ENCODE results near the gene SVIL. TPM values are rescaled to one million over a fixed set of nuclear protein-coding genes. Genes with fewer than 3 reads are reported as not detected.
"Not testable (repeated sequence)": the region's sequence is repeated elsewhere in the genome, so short reads cannot be mapped to it uniquely, and the experiment has no call there.

SVIL gene
- total and polyA plus RNA-seq, 2 of the 13 experiments (the other 11 are each of a cell fraction or from before 2014, with no cell fraction given) = 3.9 to 12.1 TPM

GRCh38 chr10:29515879-29516278 lies 118.9 kb downstream of the SVIL start:
- H3K4me1 ChIP-seq (ENCODE audit: insufficient read depth, low read length); H3K79me2 ChIP-seq (ENCODE audit: insufficient read depth, low read length); FAIRE-seq; H3K27me3 ChIP-seq (ENCODE audit: control insufficient read depth in 1 of 2, insufficient read depth in 2 of 2, low read length in 2 of 2); POLR2A ChIA-PET; H3K4me2 ChIP-seq (ENCODE audit: low read depth, low read length); ATAC-seq; CTCF ChIA-PET (ENCODE audit: low intra/inter-chr PET ratio, low total read pairs); in situ Hi-C loops (cut with HindIII; ENCODE audit: extremely low pct_ligation_motif_present, low pct_unique_long_range_greater_than_20kb); H4K20me1 ChIP-seq (ENCODE audit: insufficient read depth, low read length); H3K4me3 ChIP-seq (replicated peaks in 1 of 3; ENCODE audit: insufficient read depth in 1 of 3, low read depth in 2 of 3, low read length in 3 of 3); H3K9me3 ChIP-seq (ENCODE audit: low read length); H2AFZ ChIP-seq (ENCODE audit: low read length); DNase-seq (ENCODE audit: low spot score); H3K9ac ChIP-seq (ENCODE audit: insufficient read depth, low read depth, low read length); BruUV-seq (replicated peaks); H3K27ac ChIP-seq (ENCODE audit: extremely low read length, insufficient read depth, low read length): not testable (repeated sequence)
- peaks cover 1 to 11% of the 10 kb centered on the region in 2 experiments; a peak in 4 of 5 replicates for H3K36me3 ChIP-seq (replicated peaks in 1 of 2; ENCODE audit: control insufficient read depth in 1 of 2, insufficient read depth in 2 of 2, low read length in 2 of 2)
- intact Hi-C loops (cut with micrococcal nuclease; ENCODE audit: unreplicated experiment) = loop anchor here (5.0 kb wide), 1 partner anchor 76 kb away; no protein-coding TSS in a partner anchor
- peak; percentile 30 to 75; a peak in 3 of 4 replicates for TF ChIP-seq MAFK (conservative IDR thresholded peaks at IDR 0.05 in 1 of 2, IDR thresholded peaks at IDR 0.05 in 1 of 2; ENCODE audit: low read length in 2 of 2)
- WGBS (ENCODE audit: low lambda C conversion rate) = 86% methylated on average over 12 of the region's 12 CpGs

- peaks cover 1 to 11% of the 10 kb centered on the region in 2 experiments; a peak in 3 of 5 replicates for H3K36me3 ChIP-seq (replicated peaks in 1 of 2; ENCODE audit: control insufficient read depth in 1 of 2, insufficient read depth in 2 of 2, low read length in 2 of 2)
- POLR2A ChIA-PET; H4K20me1 ChIP-seq (ENCODE audit: insufficient read depth, low read length); FAIRE-seq; H3K4me1 ChIP-seq (ENCODE audit: insufficient read depth, low read length); H3K9me3 ChIP-seq (ENCODE audit: low read length); ATAC-seq; BruUV-seq (replicated peaks); H3K4me2 ChIP-seq (ENCODE audit: low read depth, low read length); H3K27ac ChIP-seq (ENCODE audit: extremely low read length, insufficient read depth, low read length); H3K4me3 ChIP-seq (replicated peaks in 1 of 3; ENCODE audit: insufficient read depth in 1 of 3, low read depth in 2 of 3, low read length in 3 of 3); H3K79me2 ChIP-seq (ENCODE audit: insufficient read depth, low read length); H3K27me3 ChIP-seq (ENCODE audit: control insufficient read depth in 1 of 2, insufficient read depth in 2 of 2, low read length in 2 of 2); CTCF ChIA-PET (ENCODE audit: low intra/inter-chr PET ratio, low total read pairs); H2AFZ ChIP-seq (ENCODE audit: low read length); H3K9ac ChIP-seq (ENCODE audit: insufficient read depth, low read depth, low read length); in situ Hi-C loops (cut with HindIII; ENCODE audit: extremely low pct_ligation_motif_present, low pct_unique_long_range_greater_than_20kb); DNase-seq (ENCODE audit: low spot score): not testable (repeated sequence)
- 57% methylated on average over 3 of the region's 4 CpGs for WGBS (ENCODE audit: low lambda C conversion rate)
- intact Hi-C loops (cut with micrococcal nuclease; ENCODE audit: unreplicated experiment) = loop anchor here (5.0 kb wide), 1 partner anchor 77 kb away; no protein-coding TSS in a partner anchor
Observed at GRCh38 chr10:29515104-29515503, 119.7 kb downstream of the SVIL start.

- CTCF ChIA-PET (ENCODE audit: low intra/inter-chr PET ratio, low total read pairs) = no interaction called here
- TF ChIP-seq ZSCAN29 (CRISPR knock-in tag; conservative IDR thresholded peaks at IDR 0.05) (no peak), ZNF616 (CRISPR knock-in tag; IDR thresholded peaks at IDR 0.05; ENCODE audit: low read depth) (no peak), TFDP2 (CRISPR knock-in tag; IDR thresholded peaks at IDR 0.05) (no peak)
Observed at GRCh38 chr10:29514306-29514705, 120.5 kb downstream of the SVIL start.

More at GRCh38 chr10:29514306-29514705, 120.5 kb downstream of the SVIL start:
- POLR2A ChIA-PET = no interaction called here
- H3K79me2 ChIP-seq (ENCODE audit: insufficient read depth, low read length) = no peaks in the 10 kb centered on the region
- in situ Hi-C loops (cut with HindIII; ENCODE audit: extremely low pct_ligation_motif_present, low pct_unique_long_range_greater_than_20kb) = no loop called here
- no peak overlapping the region for H3K27ac ChIP-seq (ENCODE audit: extremely low read length, insufficient read depth, low read length)
- peaks cover 1 to 6% of the 10 kb centered on the region in 2 experiments; a peak in 2 of 5 replicates for H3K36me3 ChIP-seq (replicated peaks in 1 of 2; ENCODE audit: control insufficient read depth in 1 of 2, insufficient read depth in 2 of 2, low read length in 2 of 2)
- H2AFZ ChIP-seq (ENCODE audit: low read length) = no peak overlapping the region
- H4K20me1 ChIP-seq (ENCODE audit: insufficient read depth, low read length) = no peaks in the 10 kb centered on the region
- no peaks in the 10 kb centered on the region for H3K27me3 ChIP-seq (ENCODE audit: control insufficient read depth in 1 of 2, insufficient read depth in 2 of 2, low read length in 2 of 2)
- H3K4me1 ChIP-seq (ENCODE audit: insufficient read depth, low read length) = peaks cover 13% of the 10 kb centered on the region
- ATAC-seq (no peak), DNase-seq (ENCODE audit: low spot score) (no peak), FAIRE-seq (no peak)
- no peak overlapping the region for H3K4me2 ChIP-seq (ENCODE audit: low read depth, low read length)
- no peak overlapping the region for H3K9ac ChIP-seq (ENCODE audit: insufficient read depth, low read depth, low read length)
- intact Hi-C loops (cut with micrococcal nuclease; ENCODE audit: unreplicated experiment) = no loop called here
- no TSS peak for BruUV-seq (replicated peaks)
- WGBS (ENCODE audit: low lambda C conversion rate) = 85% methylated on average over 9 of the region's 9 CpGs
- no peaks in the 10 kb centered on the region for H3K9me3 ChIP-seq (ENCODE audit: low read length)
- H3K4me3 ChIP-seq (replicated peaks in 1 of 3; ENCODE audit: insufficient read depth in 1 of 3, low read depth in 2 of 3, low read length in 3 of 3) = no peak overlapping the region
